ENCODE data around the gene NCR3LG1. TPM values are rescaled to one million over a fixed set of nuclear protein-coding genes. Genes with fewer than 3 reads are reported as not detected.

NCR3LG1 gene
- total and polyA plus RNA-seq, 2 of the 8 experiments (the other 6 are each of a cell fraction or from before 2014, with no cell fraction given) = 0.68 to 1.9 TPM

DNA sequence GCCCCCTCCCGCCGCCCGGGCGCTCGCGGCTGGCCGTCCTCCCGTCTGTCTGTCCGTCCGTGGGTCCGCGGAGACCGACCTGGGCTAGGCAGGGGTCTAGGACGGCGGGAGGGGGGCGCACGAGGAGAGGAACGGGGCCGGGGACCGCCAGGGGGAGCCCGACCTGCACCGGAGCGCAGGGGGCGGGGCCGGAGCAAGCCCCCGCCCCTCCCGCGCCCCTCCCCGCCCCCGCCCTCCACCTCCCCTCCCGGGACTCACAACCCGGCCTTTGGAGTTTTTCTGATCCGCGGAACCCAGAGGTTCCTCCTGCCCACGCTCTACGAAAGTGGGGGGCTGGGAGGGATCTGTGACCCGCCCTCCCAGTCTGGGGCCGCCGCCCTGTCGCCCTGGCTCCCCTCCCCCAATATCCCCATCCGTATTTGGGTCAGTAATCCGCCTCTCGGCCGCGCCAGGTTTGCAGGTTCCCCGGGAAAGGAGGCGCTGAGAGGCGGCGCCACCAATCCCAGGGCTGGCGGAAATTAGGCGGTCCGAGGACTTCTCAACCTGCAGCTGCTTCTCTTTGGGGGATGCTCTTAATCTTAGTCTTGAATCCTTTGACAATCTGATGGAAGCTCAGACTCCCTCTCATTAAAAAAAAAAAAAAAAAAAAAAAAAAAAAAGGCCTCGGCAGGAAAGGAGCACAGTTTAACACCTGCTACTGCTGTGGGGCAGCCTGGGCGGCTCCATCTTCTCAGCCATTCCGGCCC lies 37.8 kb downstream of the NCR3LG1 start:
- H3K23me2 ChIP-seq (ENCODE audit: low read depth, low read length) = no peaks in the 10 kb centered on the region
- H3K36me3 ChIP-seq (ENCODE audit: control insufficient read depth in 2 of 4, insufficient read depth in 4 of 4, low read length in 3 of 4) = no peaks in the 10 kb centered on the region
- H3K27me3 ChIP-seq (replicated peaks in 1 of 4; ENCODE audit: control insufficient read depth in 3 of 4, extremely low read depth in 1 of 4, insufficient read depth in 3 of 4, low read length in 3 of 4) = peaks cover 0 to 7% (median 0%) of the 10 kb centered on the region in 4 experiments; a peak in 4 of 7 replicates
- no peak overlapping the region; the same call in 1 of the 2 replicates for H3K18ac ChIP-seq (ENCODE audit: extremely low read depth, low read length)
- no peak overlapping the region for H3K9ac ChIP-seq (replicated peaks in 1 of 4; ENCODE audit: extremely low read depth in 1 of 4, low read depth in 3 of 4, low read length in 3 of 4)
- no peaks in the 10 kb centered on the region for H3K9me3 ChIP-seq (ENCODE audit: insufficient read depth in 2 of 2, low read depth in 1 of 2, low read length in 1 of 2)
- H3K56ac ChIP-seq (replicated peaks; ENCODE audit: insufficient read length, low read depth, low read length) = no peak overlapping the region
- no peaks in the 10 kb centered on the region for H3K79me2 ChIP-seq (ENCODE audit: control insufficient read depth in 1 of 2, insufficient read depth in 2 of 2, low read length in 2 of 2)
- H3K27ac ChIP-seq (ENCODE audit: low read depth, low read length) = no peak overlapping the region
- H2AFZ ChIP-seq (ENCODE audit: low read length) = peak overlapping the region; percentile 11; the same call in 1 of the 2 replicates
- H2BK20ac ChIP-seq (ENCODE audit: low read length) = no peak overlapping the region
- H2BK120ac ChIP-seq (replicated peaks; ENCODE audit: low read depth, low read length) = no peak overlapping the region
- no peak overlapping the region for H3K4ac ChIP-seq (replicated peaks; ENCODE audit: insufficient read length, low read depth, low read length)
- H3K4me2 ChIP-seq (ENCODE audit: insufficient read depth in 1 of 2, low read depth in 2 of 2, low read length in 2 of 2) = peak overlapping the region; percentile 68 to 71
- ChIA-PET POLR2A (ENCODE audit: partially characterized antibody) (interaction anchor here (1.4 to 2.2 kb wide), 2 partner anchors 12 to 86 kb away, joined by 4 to 6 read pairs; no protein-coding TSS in a partner anchor), CTCF (ENCODE audit: partially characterized antibody) (interaction anchor here (0.5 to 38.8 kb wide), 28 partner anchors 8 to 184 kb away, joined by 3 to 1414 read pairs (median 4); partner anchors contain the start of genes ABCC8 and USH1C)
- no peak overlapping the region for H2BK12ac ChIP-seq (ENCODE audit: low read depth, low read length)
- H4K20me1 ChIP-seq (replicated peaks in 1 of 2; ENCODE audit: control insufficient read depth in 1 of 2, insufficient read depth in 2 of 2, low read length in 2 of 2) = peaks cover 0 to 5% of the 10 kb centered on the region in 2 experiments
- no peak overlapping the region for H3K14ac ChIP-seq (ENCODE audit: insufficient read length)
- peak overlapping the region; percentile 58 for H4K8ac ChIP-seq (ENCODE audit: extremely low read depth, insufficient read depth, low read length)
- no peaks in the 10 kb centered on the region; the same call in 1 of the 2 replicates for H3K79me1 ChIP-seq (ENCODE audit: low read depth, low read length)
- no peak overlapping the region; the same call in 1 of the 2 replicates for H2BK5ac ChIP-seq (ENCODE audit: low read depth, low read length)
- no peak overlapping the region for H3K23ac ChIP-seq (ENCODE audit: insufficient read length)
- peak overlapping the region; percentile 51 to 80 (median 60) for H3K4me3 ChIP-seq (ENCODE audit: extremely low read depth in 1 of 4, insufficient read depth in 2 of 4, low read depth in 3 of 4, low read length in 4 of 4)
- peak overlapping the region; percentile 9 for H4K5ac ChIP-seq (ENCODE audit: insufficient read length, low read depth, low read length)
- WGBS, 2 experiments (ENCODE audit: extremely low coverage in 1 of 2, insufficient coverage in 1 of 2, insufficient read length in 1 of 2, insufficient replicate concordance in 2 of 2, low coverage in 1 of 2, low lambda C conversion rate in 2 of 2, missing lambda C conversion rate in 1 of 2) = 10% methylated on average over 34 of the region's 55 CpGs; no CpG with 5 or more reads in 1 of the 2 experiments
- peak overlapping the region; percentile 66 for H4K91ac ChIP-seq (replicated peaks; ENCODE audit: insufficient read length, low read length)
- DNase-seq (ENCODE audit: low read depth in 1 of 2, low spot score in 2 of 2) = peak; percentile 53 to 92
- peaks cover 0 to 9% (median 2%) of the 10 kb centered on the region in 4 experiments; a peak in 3 of 7 replicates for H3K4me1 ChIP-seq (replicated peaks in 1 of 4; ENCODE audit: control insufficient read depth in 3 of 4, insufficient read depth in 4 of 4, low read length in 3 of 4)
- no peak for FAIRE-seq
- H2AK5ac ChIP-seq (ENCODE audit: low read depth, low read length) = no peak overlapping the region
- no peak overlapping the region for H2BK15ac ChIP-seq (ENCODE audit: low read length)
- TF ChIP-seq EGR1 (IDR thresholded peaks at IDR 0.05; ENCODE audit: borderline replicate concordance, low read depth, low read length) = peak; percentile 77
- TF ChIP-seq CHD1 (IDR thresholded peaks at IDR 0.05; ENCODE audit: low read depth, low read length) = no peak
- TF ChIP-seq MAFK (IDR thresholded peaks at IDR 0.05; ENCODE audit: low read depth, low read length) = no peak
- 0 out of 2 replicates have a peak, but pooled peaks have one; percentile 7 for TF ChIP-seq SRF (IDR thresholded peaks at IDR 0.05; ENCODE audit: low read depth, low read length)
- TF ChIP-seq CREB1 (IDR thresholded peaks at IDR 0.05) = peak; percentile 37; the same call in 1 of the 2 replicates
- TF ChIP-seq SP4 (IDR thresholded peaks at IDR 0.05; ENCODE audit: low read length) = peak; percentile 47; the same call in 1 of the 2 replicates
- no peak for TF ChIP-seq JUND (IDR thresholded peaks at IDR 0.05; ENCODE audit: low read length)
- TF ChIP-seq, protein P1, sequence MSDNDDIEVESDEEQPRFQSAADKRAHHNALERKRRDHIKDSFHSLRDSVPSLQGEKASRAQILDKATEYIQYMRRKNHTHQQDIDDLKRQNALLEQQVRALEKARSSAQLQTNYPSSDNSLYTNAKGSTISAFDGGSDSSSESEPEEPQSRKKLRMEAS (IDR thresholded peaks at IDR 0.05) = peak; percentile 85
- TF ChIP-seq EP300 (IDR thresholded peaks at IDR 0.05; ENCODE audit: borderline replicate concordance in 1 of 2, low read depth in 2 of 2, low read length in 2 of 2) = peak in 1 of 2 experiments; percentile 6; a peak in 1 of 3 replicates
- no peak for TF ChIP-seq RNF2 (IDR thresholded peaks at IDR 0.05; ENCODE audit: borderline replicate concordance, low read depth, low read length, missing control alignments, poor library complexity, severe bottlenecking)
- peak; percentile 57; the same call in 1 of the 2 replicates for TF ChIP-seq CHD2 (IDR thresholded peaks at IDR 0.05; ENCODE audit: low read length)
- no peak for TF ChIP-seq SIRT6 (IDR thresholded peaks at IDR 0.05; ENCODE audit: low read length)

Data from H1 (cell line).